GM12878 (cell line): ENCODE results near the gene SENP5. TPM values are rescaled to one million over a fixed set of nuclear protein-coding genes. Genes with fewer than 3 reads are reported as not detected.
A peak's percentile ranks its signal among the peaks of the same experiment; 100 is the strongest.

Source experiments
- ATAC-seq: fragments of 200-7000 bp; cut with Tn5 transposase; 3 replicates; pipeline ENCODE4 v1.9.1; 2020; ENCODE audit warnings: mild to moderate bottlenecking, moderate library complexity
- BruUV-seq: library from RNA; stranded (reverse); fragments of 400-500 nt; replicated peaks from 2 replicates; lab custom pipeline; 2021; lab: Mats Ljungman, UMichigan
- CTCF ChIA-PET: fragments of 300-600 bp; sonication (Branson Sonifier 250); formaldehyde crosslinking; extraction: SDS; loops from one replicate; lab custom pipeline; 2021; ENCODE audit warnings: inconsistent platforms; lab: Yijun Ruan, JAX
- POLR2A ChIA-PET: fragments of 350-600 bp; formaldehyde crosslinking; extraction: SDS; loops from one replicate; lab custom pipeline; 2021; ENCODE audit warnings: inconsistent platforms; lab: Charles Lee
- RAD21 ChIA-PET: fragments of 300-600 bp; sonication (Branson Sonifier 250); formaldehyde crosslinking; loops from one replicate; lab custom pipeline; 2023; ENCODE audit warnings: antibody characterized with exemption; ENCODE audit not compliant: unreplicated experiment; lab: Charles Lee
- SMC1A ChIA-PET: fragments of 300-600 bp; sonication (Branson Sonifier 250); formaldehyde crosslinking; loops from one replicate; lab custom pipeline; 2023; ENCODE audit not compliant: unreplicated experiment, uncharacterized antibody; lab: Charles Lee
- DNase-seq: peaks from one replicate; pipeline ENCODE4 v3.0.0-alpha.2; 2011; ENCODE audit warnings: low read depth, low spot score
- FAIRE-seq: peaks from 3 replicates; lab custom pipeline; 2011; peaks lifted over from hg19 to GRCh38; lab: Jason Lieb, UNC
- H2AFZ ChIP-seq: 2 replicates; pipeline ENCODE4 v1.6.0; 2011; ENCODE audit warnings: low read depth, low read length, control low read depth; ENCODE audit not compliant: control insufficient read depth
- H3K27ac ChIP-seq: 2 replicates; pipeline ENCODE4 v1.5.1; 2011; ENCODE audit warnings: control low read depth; ENCODE audit not compliant: control insufficient read depth, insufficient read depth
- H3K27me3 ChIP-seq, 2 experiments: replicated peaks in 1 of 2; 2 replicates each; pipeline versions ENCODE4 v1.6.0 to v1.6.1; 2011; ENCODE audit warnings: low read length in 1 of 2; ENCODE audit not compliant: control insufficient read depth in 2 of 2, insufficient read depth in 2 of 2
- H3K36me3 ChIP-seq, 2 experiments: 2 replicates each; pipeline ENCODE4 v1.5.1; 2011; ENCODE audit warnings: low read length in 1 of 2; ENCODE audit not compliant: control insufficient read depth in 2 of 2, insufficient read depth in 2 of 2
- H3K4me1 ChIP-seq: 2 replicates; pipeline ENCODE4 v1.6.1; 2011; ENCODE audit warnings: mild to moderate bottlenecking, low read length, moderate library complexity, mixed read lengths; ENCODE audit not compliant: control insufficient read depth, insufficient read depth
- H3K4me2 ChIP-seq: 2 replicates; pipeline ENCODE4 v1.6.0; 2011; ENCODE audit warnings: control low read depth; ENCODE audit not compliant: control insufficient read depth, insufficient read depth
- H3K4me3 ChIP-seq: fragments of 200-600 bp; sonication (generic); 2 replicates; pipeline ENCODE4 v1.5.1; 2016
- H3K79me2 ChIP-seq: 2 replicates; pipeline ENCODE4 v1.6.0; 2011; ENCODE audit warnings: low read length; ENCODE audit not compliant: control insufficient read depth, insufficient read depth
- H3K9ac ChIP-seq: 2 replicates; pipeline ENCODE4 v1.8.0; 2011; ENCODE audit warnings: low read length, control low read depth, mixed read lengths; ENCODE audit not compliant: control insufficient read depth, insufficient read depth
- H3K9me3 ChIP-seq: replicated peaks from 3 replicates; pipeline ENCODE4 v1.5.1; 2011; ENCODE audit warnings: mild to moderate bottlenecking, low read length; ENCODE audit not compliant: control insufficient read depth, insufficient read depth
- H4K20me1 ChIP-seq: 2 replicates; pipeline ENCODE4 v1.6.0; 2011; ENCODE audit not compliant: control insufficient read depth, insufficient read depth
- BHLHE40 ChIP-seq, 2 experiments: fragments of 450-650 bp in 1 of 2; IDR thresholded peaks; 2 replicates each; pipeline ENCODE4 v1.6.1; 2011 to 2017; ENCODE audit warnings: low read depth in 2 of 2, borderline replicate concordance in 1 of 2, improper control_type of control experiment in 1 of 2, low read length in 1 of 2, mild to moderate bottlenecking in 1 of 2
- EED ChIP-seq: sonication (generic); IDR thresholded peaks from 2 replicates; pipeline ENCODE4 v1.6.1; 2016; ENCODE audit warnings: antibody characterized with exemption, low read depth
- HDGF ChIP-seq: fragments of 450-650 bp; IDR thresholded peaks from 2 replicates; pipeline ENCODE4 v1.6.1; 2016; ENCODE audit warnings: antibody characterized with exemption
- MXI1 ChIP-seq: fragments of 150-350 bp; IDR thresholded peaks from 2 replicates; pipeline ENCODE4 v1.6.1; 2011; ENCODE audit warnings: low read depth, mild to moderate bottlenecking, inconsistent platforms, low read length, improper control_type of control experiment
- NFIC ChIP-seq: IDR thresholded peaks from 2 replicates; pipeline ENCODE4 v1.6.1; 2012; ENCODE audit warnings: low read depth, mild to moderate bottlenecking, inconsistent platforms, low read length, moderate library complexity
- TARDBP ChIP-seq: IDR thresholded peaks from 2 replicates; pipeline ENCODE4 v1.6.1; 2016; ENCODE audit warnings: borderline replicate concordance
- ZZZ3 ChIP-seq: IDR thresholded peaks from 2 replicates; pipeline ENCODE4 v1.6.1; 2011; ENCODE audit warnings: low read depth; ENCODE audit not compliant: control insufficient read depth, insufficient read length
- WGBS: methylation state at CpG from one replicate; pipeline ENCODE4 v1.1.6; 2016; ENCODE audit warnings: low lambda C conversion rate; ENCODE audit not compliant: insufficient replicate concordance, insufficient coverage; ENCODE audit errors: missing lambda C conversion rate; 5-methylcytosine and 5-hydroxymethylcytosine counted together
- in situ Hi-C: fragments of 300-500 bp; cut with MboI; formaldehyde crosslinking; loops from 9 replicates; pipeline ENCODE4 v1.14.3; 2018; ENCODE audit warnings: mixed read lengths
- intact Hi-C: fragments of 100-400 bp; cut with micrococcal nuclease; formaldehyde crosslinking; loops from one replicate; pipeline ENCODE4 v1.14.2; 2022; ENCODE audit not compliant: unreplicated experiment
- polyA plus RNA-seq, 11 experiments: library from polyadenylated mRNA; depleted of rRNA in 4 of 11; unstranded in 6 of 11; stranded (reverse) in 5 of 11; fragments of >200 nt; fragmentation: Nextera tagmentation in 4 of 11; fragmentation: Illumina TruSeq in 1 of 11; extraction: Ambion mirVana in 4 of 11; extraction: Trizol in 1 of 11; gene quantifications; 1 replicate in 1 of 11; 2 replicates in 10 of 11; pipeline versions ENCODE4 v1.2.1 to v1.2.3, GENCODE V29; 2011 to 2016; ENCODE audit warnings: inconsistent platforms in 2 of 11, missing spikeins in 2 of 11, low read depth in 1 of 11
- total RNA-seq, 4 experiments: library from RNA; depleted of rRNA in 3 of 4; stranded (reverse); fragments of >200 nt in 3 of 4; fragmentation: Illumina TruSeq in 1 of 4; extraction: Trizol in 1 of 4; gene quantifications; 2 replicates each; pipeline versions ENCODE4 v1.2.1 to v1.2.3, GENCODE V29; 2013 to 2021
- TF ChIP-seq, protein P1 (sequence below): IDR thresholded peaks from 2 replicates; pipeline ENCODE4 v1.6.1; 2012; ENCODE audit warnings: low read depth, low read length, improper control_type of control experiment

Gene SENP5
- total and polyA plus RNA-seq, 10 of the 15 experiments (the other 5 are each of a cell fraction or from before 2014, with no cell fraction given), result 6.4 to 28.4 (median 15.6) TPM

DNA sequence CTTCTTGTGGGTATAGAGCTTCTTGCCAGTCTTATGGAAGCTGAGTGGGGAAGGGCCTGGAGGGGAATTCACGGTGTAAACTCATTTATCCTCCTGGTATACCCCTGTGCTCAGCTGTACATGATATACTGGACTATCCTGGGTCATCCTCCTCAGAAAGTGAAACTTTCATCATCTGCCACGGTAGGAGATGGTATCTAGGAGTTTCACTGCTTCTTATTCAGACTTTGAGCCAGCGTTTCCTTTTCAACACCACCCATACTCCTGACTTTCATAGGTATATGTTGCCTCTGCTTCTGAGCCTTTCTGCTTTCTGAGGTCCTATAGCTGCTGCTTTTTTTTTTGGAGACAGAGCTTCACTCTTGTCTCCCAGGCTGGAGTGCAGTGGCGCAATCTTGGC, 15.6 kb downstream of the SENP5 start:
- H3K79me2 ChIP-seq, result peaks cover 58% of the 10 kb centered on the region
- no peak overlapping the region for H3K4me3 ChIP-seq
- BruUV-seq, result no TSS peak
- 11% methylated on average over 4 of the region's 4 CpGs for WGBS
- POLR2A ChIA-PET, result interaction anchor here (0.6 kb wide), 1 partner anchor 184 kb away, joined by 3 read pairs; no protein-coding TSS in a partner anchor
- no peaks in the 10 kb centered on the region for H3K9me3 ChIP-seq
- DNase-seq (peak; percentile 35), ATAC-seq (peak; percentile 93), FAIRE-seq (peak; percentile 18)
- peaks cover 10% of the 10 kb centered on the region for H3K4me1 ChIP-seq
- SMC1A ChIA-PET, result interaction anchor here (0.7 to 1.0 kb wide), 2 partner anchors 9 to 16 kb away, joined by 3 to 6 read pairs; partner anchors contain the start of gene SENP5
- peaks cover 4 to 7% of the 10 kb centered on the region in 2 experiments; a peak in 3 of 4 replicates for H3K36me3 ChIP-seq
- CTCF ChIA-PET, result interaction anchor here (0.9 kb wide), 1 partner anchor 46 kb away, joined by 3 read pairs; no protein-coding TSS in a partner anchor
- H3K4me2 ChIP-seq, result peak overlapping the region; percentile 71
- TF ChIP-seq NFIC, result peak; percentile 24; the same call in 1 of the 2 replicates
- TF ChIP-seq, protein P1, sequence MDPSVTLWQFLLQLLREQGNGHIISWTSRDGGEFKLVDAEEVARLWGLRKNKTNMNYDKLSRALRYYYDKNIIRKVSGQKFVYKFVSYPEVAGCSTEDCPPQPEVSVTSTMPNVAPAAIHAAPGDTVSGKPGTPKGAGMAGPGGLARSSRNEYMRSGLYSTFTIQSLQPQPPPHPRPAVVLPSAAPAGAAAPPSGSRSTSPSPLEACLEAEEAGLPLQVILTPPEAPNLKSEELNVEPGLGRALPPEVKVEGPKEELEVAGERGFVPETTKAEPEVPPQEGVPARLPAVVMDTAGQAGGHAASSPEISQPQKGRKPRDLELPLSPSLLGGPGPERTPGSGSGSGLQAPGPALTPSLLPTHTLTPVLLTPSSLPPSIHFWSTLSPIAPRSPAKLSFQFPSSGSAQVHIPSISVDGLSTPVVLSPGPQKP, result no peak
- peak; percentile 42; the same call in 1 of the 2 replicates for TF ChIP-seq HDGF
- no peak for TF ChIP-seq BHLHE40 (IDR thresholded peaks at IDR 0.05; ENCODE audit: borderline replicate concordance in 1 of 2, low read depth in 2 of 2, low read length in 1 of 2)
- TF ChIP-seq ZZZ3, result no peak
- no peak for TF ChIP-seq MXI1
- TF ChIP-seq TARDBP, result no peak
- TF ChIP-seq EED, result 0 out of 2 replicates have a peak, but pooled peaks have one; percentile 26
- TF ChIP-seq, all 136 proteins: peak for 3
- no peak overlapping the region for H3K9ac ChIP-seq
- H2AFZ ChIP-seq, result no peak overlapping the region
- no peaks in the 10 kb centered on the region for H3K27me3 ChIP-seq
- in situ Hi-C loops (no loop called here), intact Hi-C loops (no loop called here)
- peak overlapping the region; percentile 13; the same call in 1 of the 2 replicates for H3K27ac ChIP-seq
- H4K20me1 ChIP-seq, result no peaks in the 10 kb centered on the region
- RAD21 ChIA-PET, result interaction anchor here (1.0 kb wide), 1 partner anchor 58 kb away, joined by 4 read pairs; the partner anchor contains the start of gene NCBP2
